Effector memory CD4-positive, alpha-beta T cell (primary cell): ENCODE measurements around the gene SLC6A8.
"Not testable (repeated sequence)": the region's sequence is repeated elsewhere in the genome, so short reads cannot be mapped to it uniquely, and the experiment has no call there.

Experiments
- DNase-seq, 3 donors: peaks; one replicate each; pipeline ENCODE4 v3.0.0-alpha.2; 2020
- H3K27ac ChIP-seq: 2 replicates; pipeline ENCODE4 v1.7.0; 2013; ENCODE audit warnings: mild to moderate bottlenecking, low read length, moderate library complexity; ENCODE audit not compliant: insufficient read depth, poor library complexity, severe bottlenecking
- H3K27me3 ChIP-seq: replicated peaks from 2 replicates; pipeline ENCODE4 v1.7.0; 2013; ENCODE audit warnings: mild to moderate bottlenecking, low read length; ENCODE audit not compliant: insufficient read depth, control insufficient read depth, poor library complexity, severe bottlenecking
- H3K36me3 ChIP-seq: 2 replicates; pipeline ENCODE4 v1.7.0; 2013; ENCODE audit warnings: mild to moderate bottlenecking, low read length, moderate library complexity; ENCODE audit not compliant: control insufficient read depth, insufficient read depth
- H3K4me1 ChIP-seq: 2 replicates; pipeline ENCODE4 v1.7.0; 2013; ENCODE audit warnings: low read length, mild to moderate bottlenecking; ENCODE audit not compliant: control insufficient read depth, insufficient read depth, poor library complexity, severe bottlenecking
- H3K4me3 ChIP-seq: 2 replicates; pipeline ENCODE4 v1.7.0; 2013; ENCODE audit warnings: low read length, low read depth, mild to moderate bottlenecking; ENCODE audit not compliant: insufficient read depth, poor library complexity, severe bottlenecking
- H3K9me3 ChIP-seq: 2 replicates; pipeline ENCODE4 v1.7.0; 2013; ENCODE audit warnings: mild to moderate bottlenecking, low read length, moderate library complexity; ENCODE audit not compliant: control insufficient read depth

SLC6A8 gene

GRCh38 chrX:153701706-153702105, 14.0 kb downstream of the SLC6A8 start:
- peaks cover 24% of the 10 kb centered on the region for H3K36me3 ChIP-seq
- no peak overlapping the region for H3K4me3 ChIP-seq
- no peaks in the 10 kb centered on the region for H3K9me3 ChIP-seq
- H3K27me3 ChIP-seq, result no peaks in the 10 kb centered on the region
- H3K27ac ChIP-seq, result no peak overlapping the region
- H3K4me1 ChIP-seq, result no peaks in the 10 kb centered on the region
- no peak for DNase-seq

- Histone ChIP-seq H3K27ac (no peak overlapping the region), H3K4me1 (no peaks in the 10 kb centered on the region)
These were observed 14.8 kb downstream of the SLC6A8 start for GRCh38 chrX:153702336-153703035.

GRCh38 chrX:153703036-153703370, 15.3 kb downstream of the SLC6A8 start:
- no peak overlapping the region for H3K27ac ChIP-seq
- no peaks in the 10 kb centered on the region for H3K9me3 ChIP-seq
- H3K4me1 ChIP-seq, result no peaks in the 10 kb centered on the region
- H3K36me3 ChIP-seq, result peaks cover 24% of the 10 kb centered on the region
- no peak overlapping the region for H3K4me3 ChIP-seq
- DNase-seq, result no peak
- no peaks in the 10 kb centered on the region for H3K27me3 ChIP-seq

More at GRCh38 chrX:153702336-153703035, 14.8 kb downstream of the SLC6A8 start:
- H3K36me3 ChIP-seq, result peaks cover 24% of the 10 kb centered on the region
- H3K4me3 ChIP-seq, result no peak overlapping the region
- no peaks in the 10 kb centered on the region for H3K27me3 ChIP-seq
- no peaks in the 10 kb centered on the region for H3K9me3 ChIP-seq
- DNase-seq, result no peak

DNA sequence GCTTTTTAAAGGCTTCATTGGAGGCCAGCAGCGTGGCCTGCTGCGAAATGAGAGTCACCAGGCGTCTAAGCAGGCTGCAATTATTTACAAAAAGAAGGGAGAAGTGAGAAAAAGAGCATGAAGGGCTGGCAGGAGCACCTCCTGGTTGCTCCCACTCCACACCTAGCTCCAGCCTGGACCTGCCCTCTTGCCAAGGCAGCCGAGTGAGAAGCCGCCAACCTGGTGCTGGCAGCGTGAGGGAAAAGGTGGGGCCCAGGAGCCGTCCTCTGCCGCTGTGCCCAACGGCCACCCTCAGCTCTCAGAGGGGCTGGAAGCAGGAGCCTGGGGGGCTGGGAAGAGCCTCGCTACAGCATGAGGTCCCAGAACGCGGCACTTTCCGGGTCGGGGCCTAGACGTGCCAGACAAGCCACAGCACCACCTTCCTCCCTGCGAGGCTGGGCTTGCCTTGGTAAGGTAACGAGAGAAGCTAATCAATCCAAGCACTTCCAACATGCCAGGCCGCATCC, 16.3 kb downstream of the SLC6A8 start:
- DNase-seq, result no peak
- no peaks in the 10 kb centered on the region for H3K27me3 ChIP-seq
- H3K4me3 ChIP-seq, result no peak overlapping the region
- H3K4me1 ChIP-seq, result no peaks in the 10 kb centered on the region
- no peak overlapping the region for H3K27ac ChIP-seq
- H3K36me3 ChIP-seq, result peaks cover 24% of the 10 kb centered on the region
- no peaks in the 10 kb centered on the region for H3K9me3 ChIP-seq

DNA sequence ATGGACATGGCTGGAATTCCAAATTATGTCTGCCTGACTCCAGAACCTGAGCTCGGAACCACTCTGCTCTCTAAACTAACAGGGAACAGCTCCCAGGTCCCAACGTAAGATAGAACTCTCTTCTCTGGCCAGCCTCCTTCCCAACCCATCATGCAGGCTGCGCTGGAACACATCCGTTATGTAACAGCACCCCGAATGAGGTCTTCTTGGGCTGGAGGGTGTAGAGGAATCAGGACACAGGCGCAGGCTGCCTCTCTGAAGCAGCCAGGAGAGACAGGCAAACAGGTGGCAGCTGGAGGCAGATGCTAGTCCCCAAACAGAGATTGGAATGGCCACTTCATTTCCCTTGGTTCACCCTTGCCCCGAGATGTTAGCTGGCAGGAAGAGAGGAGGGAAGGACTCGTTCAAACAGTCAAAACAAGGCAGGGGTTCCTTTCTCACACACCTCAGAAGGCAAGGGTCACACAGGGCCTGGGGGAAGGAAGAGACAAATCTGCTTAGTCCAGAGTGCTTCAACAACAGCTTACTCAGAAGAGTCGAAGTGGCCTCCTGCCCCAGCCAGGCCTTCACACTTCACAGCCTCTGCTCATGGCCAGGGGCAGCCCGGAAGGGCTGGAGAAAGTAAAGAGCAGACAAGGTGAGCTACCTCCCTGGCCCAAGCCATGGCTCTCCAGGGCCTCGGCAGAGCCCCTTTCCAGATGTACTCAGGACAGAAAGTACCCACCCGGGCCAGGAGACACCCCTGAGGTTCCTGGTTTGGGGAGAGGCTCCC, 17.1 kb downstream of the SLC6A8 start:
- H3K4me3 ChIP-seq, DNase-seq, H3K27me3 ChIP-seq, H3K4me1 ChIP-seq, H3K9me3 ChIP-seq, H3K27ac ChIP-seq: not testable (repeated sequence)
- H3K36me3 ChIP-seq, result peaks cover 27% of the 10 kb centered on the region

GRCh38 chrX:153705403-153706060, 17.8 kb downstream of the SLC6A8 start:
- not testable (repeated sequence) for H3K9me3 ChIP-seq, H3K27me3 ChIP-seq, H3K4me1 ChIP-seq, H3K4me3 ChIP-seq, DNase-seq, H3K27ac ChIP-seq
- H3K36me3 ChIP-seq, result peaks cover 32% of the 10 kb centered on the region

- Histone ChIP-seq H3K9me3 (no peaks in the 10 kb centered on the region), H3K36me3 (peaks cover 29% of the 10 kb centered on the region), H3K4me3 (no peak overlapping the region), H3K27me3 (no peaks in the 10 kb centered on the region), H3K27ac (no peak overlapping the region), H3K4me1 (no peaks in the 10 kb centered on the region)
- no peak for DNase-seq
These were observed 19.1 kb downstream of the SLC6A8 start for GRCh38 chrX:153706799-153707198.

DNA sequence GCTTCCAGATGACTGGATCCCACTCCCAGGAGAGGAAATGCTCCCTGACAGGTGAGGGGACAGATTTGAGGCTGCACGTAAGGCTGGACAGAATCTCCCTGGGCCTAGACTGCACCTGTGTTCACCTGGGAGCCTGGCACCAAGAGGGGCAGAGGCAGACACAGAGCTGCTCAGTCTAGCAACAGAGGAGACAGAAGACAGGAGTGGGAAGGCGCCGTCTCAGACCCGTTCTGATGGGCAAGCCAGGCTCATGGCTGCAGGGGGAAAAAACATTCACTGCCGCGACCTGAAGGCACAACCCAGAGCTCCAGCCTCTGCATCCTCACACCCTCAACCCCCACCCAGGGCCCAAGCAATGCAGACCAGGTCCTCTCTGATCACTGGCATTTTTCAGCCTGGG, 19.7 kb downstream of the SLC6A8 start:
- H3K9me3 ChIP-seq, result no peaks in the 10 kb centered on the region
- peaks cover 26% of the 10 kb centered on the region for H3K36me3 ChIP-seq
- no peak overlapping the region for H3K4me3 ChIP-seq
- H3K27me3 ChIP-seq, result no peaks in the 10 kb centered on the region
- DNase-seq, result no peak
- no peak overlapping the region for H3K27ac ChIP-seq
- no peaks in the 10 kb centered on the region for H3K4me1 ChIP-seq

DNA sequence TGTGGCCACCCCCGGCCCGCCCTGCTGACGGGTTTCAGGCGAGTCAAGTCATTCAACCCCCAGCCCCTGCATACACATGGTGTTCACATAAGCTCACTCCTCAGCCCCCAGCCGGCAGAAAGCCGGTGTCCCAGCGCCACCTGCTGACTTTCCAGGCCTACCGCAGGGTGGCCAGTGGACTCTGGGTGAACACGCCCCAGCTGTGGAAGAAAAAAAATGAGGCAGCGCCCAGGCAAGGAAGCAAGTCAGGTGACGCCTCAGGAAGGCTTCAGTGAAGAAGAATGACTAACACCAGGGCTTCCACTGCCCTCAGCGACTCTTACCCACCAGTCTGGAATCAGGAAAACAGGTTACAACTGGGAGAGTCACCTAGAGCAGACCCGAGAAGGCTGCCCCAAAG, 20.7 kb downstream of the SLC6A8 start:
- H3K4me1 ChIP-seq, result no peaks in the 10 kb centered on the region
- DNase-seq, result peak in 1 of 3 donors; percentile 12
- no peaks in the 10 kb centered on the region for H3K9me3 ChIP-seq
- no peak overlapping the region for H3K27ac ChIP-seq
- H3K36me3 ChIP-seq, result peaks cover 17% of the 10 kb centered on the region
- H3K27me3 ChIP-seq, result no peaks in the 10 kb centered on the region
- no peak overlapping the region for H3K4me3 ChIP-seq
